NCI-H526 (cell line): Measurements from ENCODE around the gene MAP7.
A peak's percentile ranks its signal among the peaks of the same experiment; 100 is the strongest.
"Not testable (repeated sequence)": the region's sequence is repeated elsewhere in the genome, so short reads cannot be mapped to it uniquely, and the experiment has no call there.

ENCODE experiments used
- DNase-seq, 2 experiments: peaks; one replicate each; lab custom pipeline; 2025; lab: John Stamatoyannopoulos, UW

The MAP7 gene

DNA sequence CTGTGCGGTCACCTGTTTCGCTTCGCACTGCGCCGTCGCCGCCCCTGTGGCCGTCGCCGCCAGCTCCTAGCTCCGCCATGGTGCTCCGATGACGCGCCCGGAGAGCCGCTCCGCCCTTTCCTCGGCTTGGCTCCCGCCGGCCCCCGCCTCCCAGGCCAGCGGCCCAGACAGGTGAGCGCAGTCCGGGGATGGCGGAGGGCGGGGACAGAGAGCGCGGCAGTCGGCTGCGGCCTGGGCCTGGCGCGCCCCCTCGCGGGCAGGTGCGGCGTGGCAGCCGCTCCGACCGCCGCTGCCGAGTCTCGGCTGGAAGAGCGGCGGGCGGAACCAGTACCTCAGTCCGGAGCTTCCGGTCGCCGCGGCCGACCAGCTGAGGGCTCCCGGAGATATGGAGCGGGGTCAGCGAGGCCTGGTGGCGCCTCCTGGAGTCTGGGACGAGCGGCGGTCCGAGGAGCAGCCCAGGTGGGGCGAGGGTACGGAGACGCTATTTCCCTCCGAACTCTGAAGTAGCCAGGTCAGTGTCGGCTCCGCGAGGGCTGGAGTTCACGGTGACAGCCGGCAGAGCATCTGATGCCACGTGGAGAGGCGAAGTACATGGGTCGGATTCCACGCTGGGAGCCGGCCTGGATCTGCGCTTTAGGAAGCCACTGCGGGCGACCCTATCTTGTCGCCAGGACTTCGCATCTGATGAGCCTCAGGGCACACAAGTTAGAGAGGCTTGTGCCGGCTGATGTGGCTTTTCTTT is at the start of gene MAP7:
Gene MAP7 (minus strand): TSS at position 93 of the 742 bp plus-strand sequence. CDS start 14 bp downstream, at position 79.
- DNase-seq: peak; percentile 86 to 97

DNA sequence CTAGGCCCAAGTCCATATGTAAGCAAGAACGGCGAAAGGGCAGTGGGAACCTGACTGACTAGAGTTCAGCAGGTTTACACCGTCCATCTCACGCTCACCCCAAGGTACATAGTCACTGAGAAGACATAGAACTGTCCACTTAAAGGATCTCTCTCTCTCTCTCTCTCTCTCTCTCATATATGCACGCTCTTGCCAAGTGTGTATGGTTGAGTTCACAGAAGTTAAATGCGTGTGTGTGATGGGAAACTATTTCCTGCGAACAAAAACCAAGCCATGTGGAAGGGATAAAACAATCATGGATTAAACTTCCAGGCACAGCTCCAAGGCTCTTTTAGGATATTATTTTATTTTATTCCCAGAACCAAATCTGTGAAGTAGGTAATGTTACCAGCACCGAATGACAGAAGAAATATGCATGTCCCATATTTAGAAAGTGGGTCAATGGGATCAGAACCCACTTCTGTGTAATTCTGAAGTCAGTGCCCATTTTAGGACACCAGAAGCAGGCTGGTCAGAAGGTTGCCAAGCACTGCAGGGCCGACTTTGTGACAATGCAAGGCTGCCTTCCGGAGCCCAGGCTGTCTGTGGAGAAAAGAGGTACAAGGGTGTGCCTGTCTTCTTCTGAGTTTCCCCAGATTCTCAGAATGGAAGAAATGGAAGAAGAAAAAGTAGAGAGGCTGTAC is 49.2 kb upstream of the MAP7 start:
- no peak for DNase-seq

DNA sequence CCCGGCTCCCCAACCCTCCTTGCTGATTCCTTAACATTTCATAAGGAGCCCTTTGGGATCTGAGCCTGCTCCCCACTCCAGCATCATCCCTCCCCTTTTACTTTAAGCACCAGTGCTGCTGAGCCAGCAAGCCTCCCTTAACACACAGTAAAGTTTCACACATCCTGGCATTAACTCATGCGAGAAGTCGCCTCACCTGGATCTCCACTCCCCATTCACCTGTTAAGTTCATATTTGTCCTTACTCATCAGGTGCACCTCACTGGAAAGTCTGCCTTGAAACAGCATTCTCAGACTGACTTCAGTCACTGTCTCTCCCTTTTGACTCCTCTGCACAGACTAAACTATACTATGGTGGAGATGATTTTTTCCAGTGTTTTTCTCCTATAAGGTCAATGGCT is 47.8 kb upstream of the MAP7 start:
- DNase-seq: no peak

DNA sequence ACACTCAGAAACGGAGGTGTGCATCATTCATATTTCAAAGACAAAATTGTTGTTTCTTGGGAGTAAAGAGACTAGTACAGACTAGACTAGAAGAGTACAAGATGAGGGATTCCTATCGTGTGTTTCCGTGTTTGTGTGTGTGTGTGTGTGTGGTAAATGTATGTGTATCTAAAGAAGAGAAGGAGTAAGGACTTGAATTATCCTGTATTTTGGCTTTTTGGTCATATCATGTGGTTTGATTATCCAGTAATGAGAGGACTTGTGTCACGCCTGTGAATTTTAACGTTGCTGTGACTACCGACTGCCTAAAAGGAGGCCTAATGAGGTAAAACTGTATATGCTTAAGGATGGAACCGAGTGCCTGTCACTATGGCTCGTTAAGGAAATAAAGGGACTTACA is 44.4 kb upstream of the MAP7 start:
- DNase-seq: no peak

DNA sequence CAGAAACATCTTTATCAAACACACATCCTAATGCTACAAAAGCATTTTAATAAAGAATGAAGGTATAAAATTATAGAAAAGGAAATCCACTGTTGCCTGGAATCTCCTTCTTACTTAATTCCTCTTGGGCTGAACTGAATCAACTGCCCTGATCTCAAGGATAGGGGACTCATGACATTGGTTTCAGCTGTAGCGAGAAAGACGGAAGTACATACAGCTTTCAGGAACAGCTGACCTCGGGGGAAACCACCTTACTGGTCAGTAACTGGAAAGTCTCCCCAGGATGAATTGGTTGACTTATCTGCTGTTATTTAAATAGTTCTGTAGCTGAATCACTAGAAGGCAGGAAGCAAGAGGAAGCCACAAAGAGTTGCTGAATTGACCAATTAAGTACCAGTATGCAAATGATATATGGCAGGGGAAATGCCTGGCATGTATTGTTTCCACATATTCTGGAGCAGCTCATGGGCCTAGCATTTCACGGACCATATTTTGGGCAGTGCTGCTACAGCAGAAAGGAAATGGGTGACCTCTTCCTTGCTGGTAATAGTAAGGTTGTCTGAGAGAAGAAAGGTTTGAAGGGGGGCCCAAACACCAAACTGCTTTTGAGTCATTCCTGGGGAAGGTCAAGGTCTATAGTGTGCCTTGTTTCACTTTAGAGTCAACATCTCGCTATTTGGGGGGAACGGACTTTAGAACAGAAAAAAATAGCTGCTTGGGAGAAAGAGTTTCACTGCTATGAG is 43.7 kb upstream of the MAP7 start:
- DNase-seq: no peak

DNA sequence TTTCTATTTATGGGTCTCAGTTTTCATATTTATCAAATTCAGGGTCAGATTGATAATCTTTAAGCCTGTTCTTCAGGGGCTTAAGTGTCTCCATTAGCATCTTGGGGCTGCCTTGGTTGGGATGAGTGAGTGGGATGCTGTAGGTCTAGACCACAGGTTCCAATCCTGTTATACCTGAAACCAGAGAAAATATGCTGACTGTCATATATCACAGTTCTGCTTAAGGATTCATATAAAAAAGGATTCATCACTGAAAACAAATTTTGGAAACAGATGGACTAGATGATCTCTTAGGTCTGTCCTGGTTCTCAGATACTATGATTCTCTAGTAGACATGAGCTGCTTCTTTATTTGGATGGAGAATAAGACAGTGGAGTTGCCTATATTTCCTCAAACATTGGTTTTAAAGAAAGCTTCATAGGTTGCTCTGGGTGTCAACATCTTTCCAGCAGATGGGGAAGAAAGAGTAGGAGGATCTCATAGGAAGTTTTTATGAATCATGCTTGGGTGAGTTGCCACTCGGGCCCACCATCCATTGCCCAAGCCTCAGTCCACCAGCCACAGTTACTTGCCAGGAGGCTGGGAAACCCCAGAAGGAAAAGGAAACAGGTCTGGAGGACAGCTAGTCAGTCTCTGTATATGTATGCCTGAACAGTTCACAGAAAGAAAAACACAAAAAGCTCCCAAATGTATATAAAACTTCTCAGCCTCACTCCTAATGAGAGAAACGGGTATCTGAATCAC is 42.9 kb upstream of the MAP7 start:
- DNase-seq: no peak

DNA sequence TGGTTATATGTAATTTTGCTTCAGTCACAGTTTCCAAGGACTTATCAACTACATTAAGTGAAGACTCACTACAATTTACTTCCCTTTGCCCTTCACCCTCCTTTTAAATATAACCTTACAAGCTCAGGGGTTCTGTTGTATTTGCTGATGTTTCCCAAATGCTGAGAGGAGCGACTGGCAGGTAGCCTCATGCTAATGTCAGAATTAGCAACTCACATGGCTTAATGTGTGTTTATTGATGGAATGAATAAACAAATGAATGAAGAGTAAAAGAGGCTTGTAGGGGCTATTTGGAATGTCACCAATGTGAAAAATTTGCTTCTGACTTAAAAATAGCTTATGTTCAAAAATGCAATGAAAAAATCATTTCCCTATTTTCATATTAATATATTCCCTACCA is 41.4 kb upstream of the MAP7 start:
- no peak for DNase-seq

DNA sequence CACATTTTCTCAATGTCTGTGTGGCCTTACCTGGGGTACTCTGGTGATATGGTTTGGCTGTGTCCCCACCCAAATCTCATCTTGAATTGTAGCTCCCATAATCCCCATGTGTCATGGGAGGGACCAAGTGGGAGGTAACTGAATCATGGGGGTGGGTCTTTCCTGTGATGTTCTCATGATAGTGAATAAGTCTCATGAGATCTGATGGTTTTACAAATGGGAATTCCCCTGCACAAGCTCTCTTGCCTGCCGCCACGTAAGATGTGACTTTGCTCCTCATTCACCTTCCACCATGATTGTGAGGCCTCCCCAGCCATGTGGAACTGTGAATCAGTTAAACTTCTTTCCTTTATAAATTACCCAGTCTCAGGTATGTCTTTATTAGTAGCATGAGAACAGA is 40.6 kb upstream of the MAP7 start:
- not testable (repeated sequence) for DNase-seq

DNA sequence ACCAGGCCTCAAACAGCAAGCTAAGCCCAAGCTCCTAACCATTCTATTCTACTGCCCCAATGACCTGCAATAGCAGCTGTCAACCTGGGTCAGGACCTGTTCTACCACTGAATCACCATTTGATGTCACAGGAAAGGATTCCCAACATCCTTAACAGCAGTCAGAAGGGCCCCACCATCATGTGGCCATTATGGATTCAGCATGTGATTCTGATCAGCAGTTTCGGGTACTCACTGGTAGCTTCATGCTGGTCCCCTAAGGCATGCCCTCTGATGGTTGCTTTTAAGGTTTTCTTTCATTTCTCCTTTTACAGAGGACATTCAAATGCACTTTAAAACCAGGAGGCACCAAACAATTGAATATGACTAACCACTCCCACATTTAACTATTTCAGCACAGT is 37.3 kb upstream of the MAP7 start:
- no peak for DNase-seq

DNA sequence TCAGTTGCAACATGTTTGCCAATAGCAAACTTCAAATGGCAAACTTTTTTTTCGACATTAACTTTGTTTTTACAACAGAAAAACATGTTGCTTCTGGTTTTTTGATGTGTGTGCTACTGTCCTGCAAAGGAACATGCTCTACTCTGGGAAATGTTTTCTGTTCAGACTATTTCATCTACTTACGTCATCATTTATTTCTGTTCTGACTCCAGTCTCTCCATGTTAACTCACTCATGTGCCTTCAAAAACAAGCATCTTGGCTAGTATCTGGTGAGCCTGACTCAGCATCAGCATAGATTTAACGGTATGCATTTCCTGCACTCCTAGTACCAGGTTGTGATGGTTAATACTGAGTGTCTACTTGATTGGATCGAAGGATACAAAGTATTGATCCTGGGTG is 36.1 kb upstream of the MAP7 start:
- no peak for DNase-seq

DNA sequence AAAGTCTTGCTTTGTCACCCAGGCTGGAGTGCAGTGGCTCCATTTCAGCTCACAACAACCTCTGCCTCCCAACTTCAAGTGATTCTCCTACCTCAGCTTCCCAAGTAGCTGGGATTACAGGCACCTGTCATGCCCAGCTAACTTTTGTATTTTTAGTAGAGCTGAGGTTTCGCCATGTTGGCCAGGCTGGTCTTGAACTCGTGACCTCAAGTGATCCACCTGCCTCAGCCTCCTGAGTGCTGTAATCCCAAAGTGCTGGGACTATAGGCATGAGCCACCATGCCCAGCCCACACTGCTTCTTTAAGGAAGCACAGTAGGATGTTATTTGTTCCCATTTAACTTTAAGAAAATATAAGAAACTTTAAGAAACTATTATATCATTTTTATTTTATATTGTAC is 35.3 kb upstream of the MAP7 start:
- DNase-seq: not testable (repeated sequence)

DNA sequence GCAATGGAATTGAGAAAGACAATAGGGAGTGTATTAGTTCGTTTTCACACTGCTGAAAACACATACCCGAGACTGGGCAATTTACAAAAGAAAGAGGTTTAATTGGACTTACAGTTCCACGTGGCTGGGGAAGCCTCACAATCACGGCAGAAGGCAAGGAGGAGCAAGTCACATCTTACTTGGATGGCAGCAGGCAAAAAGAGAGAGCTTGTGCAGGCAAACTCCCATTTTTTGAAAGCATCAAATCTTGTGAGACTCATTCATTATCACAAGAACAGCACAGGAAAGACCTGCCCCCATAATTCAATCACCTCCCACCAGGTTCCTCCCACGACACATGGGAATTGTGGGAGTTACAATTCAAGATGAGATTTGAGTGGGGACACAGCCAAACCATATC is 34.1 kb upstream of the MAP7 start:
- not testable (repeated sequence) for DNase-seq

DNA sequence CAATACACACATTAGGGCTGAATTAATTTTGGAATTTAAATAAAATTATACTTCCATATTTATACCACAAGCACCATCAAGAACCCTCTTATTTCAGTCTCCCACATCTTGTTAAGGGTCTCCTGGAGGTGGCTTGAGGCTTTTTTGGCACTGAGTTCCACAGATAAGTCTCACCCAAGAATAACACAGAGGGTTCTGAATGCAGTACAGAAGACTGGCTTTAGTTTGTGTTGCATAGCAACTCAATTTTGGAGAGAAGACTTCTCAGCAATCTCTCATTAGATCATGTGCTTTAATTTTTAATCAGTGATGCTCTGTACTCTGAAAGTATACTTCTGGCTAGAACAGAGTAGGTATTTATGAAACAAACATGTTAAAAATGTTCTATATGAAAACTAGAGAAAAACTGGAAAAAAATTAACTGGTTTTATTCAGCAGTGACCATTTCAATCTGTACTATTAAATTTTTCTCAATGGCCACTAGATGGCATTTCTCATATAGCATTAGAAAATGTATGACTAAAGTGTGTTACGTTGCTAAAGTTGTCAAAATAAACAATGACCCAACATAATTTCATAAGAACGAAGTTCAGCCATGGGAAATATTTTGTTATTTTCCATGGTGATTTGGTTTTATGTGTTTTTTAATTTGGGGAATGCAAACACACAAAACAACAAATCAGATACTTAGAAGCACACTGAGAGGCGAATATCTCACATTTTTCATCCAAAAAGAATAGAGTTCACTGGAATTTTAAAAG is 32.7 kb upstream of the MAP7 start:
- DNase-seq: peak in 1 of 2 experiments; percentile 30

DNA sequence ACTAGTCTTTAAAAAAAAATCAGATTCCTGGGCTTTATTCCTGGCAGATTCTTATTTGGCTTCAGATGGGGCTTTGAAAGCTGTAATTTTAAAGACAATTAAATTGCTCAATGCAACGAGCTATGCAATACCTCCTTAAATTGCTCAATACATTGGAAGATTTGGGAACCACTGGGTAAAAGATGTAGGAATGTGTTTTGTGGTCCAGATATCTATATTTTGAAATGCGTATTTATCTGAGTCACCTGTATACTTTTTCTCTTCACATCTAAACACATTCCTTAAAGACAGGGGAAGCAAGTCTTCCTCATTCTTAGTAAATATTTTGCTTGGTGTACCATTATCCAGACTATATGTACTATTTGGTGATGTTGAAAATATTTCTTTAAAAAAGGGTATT is 29.6 kb upstream of the MAP7 start:
- no peak for DNase-seq

DNA sequence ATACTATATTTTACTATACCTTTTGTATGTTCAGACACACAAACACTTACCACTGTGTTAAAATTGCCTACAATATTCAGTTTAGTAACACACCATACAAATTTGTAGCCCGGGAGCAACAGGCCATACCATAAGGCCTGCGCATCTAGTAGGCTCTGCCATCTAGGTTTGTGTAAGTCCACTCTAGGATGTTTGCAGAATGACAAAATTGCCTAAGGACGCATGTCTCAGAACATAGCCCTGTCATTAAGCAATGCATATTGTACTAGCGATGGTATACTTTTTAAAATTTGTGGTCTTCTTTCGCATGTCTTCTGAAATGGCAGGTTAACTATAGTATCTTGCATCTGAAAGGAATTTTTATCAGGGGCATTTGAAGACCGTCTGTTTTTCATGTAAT is 26.6 kb upstream of the MAP7 start:
- no peak for DNase-seq

DNA sequence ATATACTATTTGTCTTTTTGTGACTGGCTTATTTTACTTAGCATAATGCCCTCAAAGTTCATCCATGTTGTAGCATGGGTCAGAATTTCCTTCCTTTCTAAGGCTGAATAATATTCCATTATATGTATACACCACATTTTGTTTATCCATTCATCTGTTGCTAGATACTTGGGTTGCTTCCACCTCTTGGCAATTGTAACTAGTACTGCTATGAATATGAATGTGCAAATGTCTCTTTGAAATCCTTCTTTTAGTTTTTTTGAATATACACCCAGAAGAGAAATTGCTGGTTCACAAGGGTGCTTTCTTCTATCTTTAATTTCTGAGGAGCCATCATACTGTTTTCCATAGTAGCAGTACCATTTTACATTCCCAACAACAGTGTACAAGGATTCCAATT is 21.3 kb upstream of the MAP7 start:
- DNase-seq: no peak

DNA sequence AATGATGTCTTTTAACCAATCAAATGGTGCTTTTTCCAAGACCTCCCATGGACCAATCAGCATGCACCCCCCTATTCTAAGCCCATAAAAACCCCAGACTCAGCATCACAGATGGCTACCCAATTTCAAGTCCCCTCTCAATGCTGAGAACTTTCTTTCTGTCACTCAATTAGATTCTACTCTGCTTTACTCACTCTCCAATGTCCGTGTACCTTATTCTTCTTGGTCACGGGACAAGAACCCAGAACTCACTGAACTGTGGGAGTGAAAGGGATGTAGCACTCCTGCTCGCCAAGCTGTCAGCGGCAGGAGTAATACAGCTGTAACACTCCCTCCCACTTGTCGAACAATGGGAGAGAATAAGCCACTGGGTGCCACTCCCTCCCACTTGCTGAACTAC is 20.8 kb upstream of the MAP7 start:
- DNase-seq: no peak

DNA sequence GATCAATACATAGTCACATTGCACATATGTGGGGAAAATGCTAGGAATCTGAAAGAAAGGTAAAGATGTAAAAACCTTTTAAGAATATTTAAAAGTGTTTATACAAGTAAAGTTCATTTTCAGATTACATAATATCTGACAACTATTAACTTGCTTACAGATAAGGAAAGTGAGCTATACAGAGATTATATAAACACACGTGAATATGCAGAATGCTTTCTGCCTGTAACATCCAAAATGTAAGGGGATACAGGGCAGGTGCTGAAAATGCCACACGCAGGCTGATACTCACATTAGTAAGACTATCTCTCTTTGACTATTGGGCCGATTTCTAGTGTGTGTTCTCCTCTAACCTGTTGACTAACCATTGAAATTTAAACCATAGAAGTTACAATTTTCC is 17.9 kb upstream of the MAP7 start:
- no peak for DNase-seq

DNA sequence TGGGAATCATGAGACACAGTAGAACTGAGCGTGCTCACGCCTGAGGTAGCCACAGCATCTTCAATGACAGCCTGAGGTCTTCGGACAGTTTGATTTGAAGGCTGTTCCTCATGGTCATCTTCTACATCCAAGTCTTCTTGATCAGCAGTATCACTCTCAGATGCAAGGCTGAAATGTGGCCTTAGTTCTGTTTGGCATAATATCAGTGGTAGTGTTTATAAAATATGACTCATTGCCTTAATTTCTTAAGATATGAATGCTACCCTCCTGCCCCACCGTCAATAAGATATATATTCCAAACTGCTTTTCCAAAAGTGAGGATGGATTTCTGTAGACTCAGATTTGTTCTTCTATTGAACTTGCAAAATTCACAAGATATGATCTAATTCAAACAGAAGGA is 17.5 kb upstream of the MAP7 start:
- no peak for DNase-seq

DNA sequence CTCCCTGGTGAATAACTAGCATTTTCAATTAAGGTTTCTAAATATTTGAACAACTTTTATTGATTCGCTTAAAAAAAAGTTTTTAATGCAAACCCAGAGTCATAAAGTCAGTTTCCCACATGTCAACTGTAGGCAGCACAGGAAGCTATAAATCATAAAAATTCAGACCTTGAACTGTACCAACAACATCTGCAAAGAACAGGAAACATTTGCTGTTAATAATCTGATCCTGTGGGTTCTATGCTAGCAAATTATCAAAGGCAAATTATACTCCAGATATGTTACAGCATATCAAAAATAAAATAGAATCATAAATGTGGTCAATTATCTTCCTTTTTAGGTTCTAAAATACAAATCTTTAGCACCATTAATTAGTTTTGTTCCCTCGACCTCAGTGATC is 16.6 kb upstream of the MAP7 start:
- no peak for DNase-seq

DNA sequence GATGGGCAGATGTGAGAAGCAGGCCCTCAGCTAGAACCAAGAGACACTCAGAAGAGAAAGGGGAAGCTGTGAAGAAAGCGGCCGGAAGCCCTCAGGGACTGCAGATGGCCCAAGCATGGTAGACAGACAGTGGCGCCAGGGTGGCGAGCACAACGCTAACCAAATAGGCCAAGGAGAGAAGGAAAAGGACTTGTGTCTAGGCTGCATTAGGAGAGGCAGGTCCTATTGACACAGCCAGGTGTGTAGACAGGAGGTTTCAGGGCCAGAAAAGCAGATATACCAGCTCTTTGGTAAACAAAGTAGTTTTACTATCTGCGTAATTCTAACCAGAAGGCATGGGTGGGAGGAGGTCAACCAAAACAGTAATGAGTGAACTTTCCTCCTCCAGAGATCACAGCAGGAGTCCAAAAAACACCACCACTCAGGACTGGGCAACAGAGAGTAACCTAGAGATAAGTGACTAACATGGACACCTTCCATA is 15.8 kb upstream of the MAP7 start:
- no peak for DNase-seq
